K562 (cell line): ENCODE data around the gene SND1. TPM values are rescaled to one million over a fixed set of nuclear protein-coding genes. Genes with fewer than 3 reads are reported as not detected.
A peak's percentile ranks its signal among the peaks of the same experiment; 100 is the strongest.

ENCODE experiments used
- CBX2 ChIP-seq: fragments of 200-600 bp; sonication (generic); IDR thresholded peaks from one replicate; pipeline ENCODE4 v1.6.1; 2012; ENCODE audit warnings: mild to moderate bottlenecking, low read length, inconsistent platforms; ENCODE audit not compliant: insufficient read depth, poor library complexity, severe bottlenecking
- GATA2 ChIP-seq: sonication (generic); formaldehyde crosslinking; IDR thresholded peaks from 2 replicates; pipeline ENCODE4 v1.4.0; 2020; ENCODE audit warnings: mild to moderate bottlenecking, missing genetic modification reagents
- HMGN3 ChIP-seq: IDR thresholded peaks from 2 replicates; pipeline ENCODE4 v1.6.1; 2011; ENCODE audit warnings: borderline replicate concordance, low read depth, mild to moderate bottlenecking, mixed read lengths, low read length; ENCODE audit not compliant: insufficient read length; ENCODE audit errors: extremely low read depth
- ZNF24 ChIP-seq: fragments of 450-650 bp; IDR thresholded peaks from 2 replicates; pipeline ENCODE4 v1.6.1; 2016
- ZNF778 ChIP-seq: fragments of 450-650 bp; formaldehyde crosslinking; IDR thresholded peaks from 2 replicates; pipeline ENCODE4 v1.4.0; 2020; ENCODE audit warnings: mild to moderate bottlenecking, moderate library complexity
- polyA plus RNA-seq, 8 experiments: library from polyadenylated mRNA; depleted of rRNA in 4 of 8; stranded (reverse) in 5 of 8; unstranded in 3 of 8; fragments of >200 nt; fragmentation: Nextera tagmentation in 2 of 8; fragmentation: Illumina TruSeq in 1 of 8; extraction: Ambion mirVana in 2 of 8; extraction: Trizol in 1 of 8; gene quantifications; 2 replicates each; pipeline versions ENCODE4 v1.2.1 to v1.2.3, GENCODE V29; 2011 to 2014; ENCODE audit warnings: inconsistent platforms in 1 of 8, missing spikeins in 1 of 8
- total RNA-seq, 7 experiments: library from RNA; depleted of rRNA in 6 of 7; stranded (reverse); fragments of >200 nt in 6 of 7; fragmentation: Illumina TruSeq in 2 of 7; extraction: Trizol in 2 of 7; gene quantifications; 2 replicates each; pipeline versions ENCODE4 v1.2.1 to v1.2.3, GENCODE V29; 2011 to 2021; ENCODE audit warnings: low replicate concordance in 1 of 7
- TF ChIP-seq, protein P1 (sequence below): sonication (generic); formaldehyde crosslinking; IDR thresholded peaks from 2 replicates; pipeline ENCODE4 v1.8.0; 2023; ENCODE audit warnings: mild to moderate bottlenecking, missing genetic modification reagents
- TF ChIP-seq, protein P2 (sequence below): fragments of 450-650 bp; IDR thresholded peaks from 2 replicates; pipeline ENCODE4 v1.6.1; 2017; ENCODE audit warnings: antibody characterized with exemption
- TF ChIP-seq, protein P3 (sequence below): fragments of 450-650 bp; IDR thresholded peaks from 2 replicates; pipeline ENCODE4 v1.6.1; 2016; ENCODE audit warnings: mild to moderate bottlenecking
- TF ChIP-seq, protein P4 (sequence below): fragments of 450-650 bp; formaldehyde crosslinking; IDR thresholded peaks from 2 replicates; pipeline ENCODE4 v1.4.0; 2020; ENCODE audit warnings: mild to moderate bottlenecking, mixed read lengths
- TF ChIP-seq, protein P5 (sequence below), 3 experiments: fragments of 200-800 bp in 1 of 3; fragments of 250-450 bp in 1 of 3; fragments of 450-650 bp in 1 of 3; sonication (Bioruptor Pico) in 1 of 3; sonication (Bioruptor generic) in 1 of 3; formaldehyde crosslinking in 1 of 3; IDR thresholded peaks; 2 replicates each; pipeline versions ENCODE4 v1.6.1 to v1.8.0; 2016 to 2022; ENCODE audit warnings: mild to moderate bottlenecking in 2 of 3, missing genetic modification characterization in 2 of 3, missing compliant biosample characterization in 1 of 3, moderate library complexity in 1 of 3

SND1 gene
- total and polyA plus RNA-seq, 9 of the 15 experiments (the other 6 are each of a cell fraction or from before 2014, with no cell fraction given) = 46.5 to 307 (median 191) TPM

DNA sequence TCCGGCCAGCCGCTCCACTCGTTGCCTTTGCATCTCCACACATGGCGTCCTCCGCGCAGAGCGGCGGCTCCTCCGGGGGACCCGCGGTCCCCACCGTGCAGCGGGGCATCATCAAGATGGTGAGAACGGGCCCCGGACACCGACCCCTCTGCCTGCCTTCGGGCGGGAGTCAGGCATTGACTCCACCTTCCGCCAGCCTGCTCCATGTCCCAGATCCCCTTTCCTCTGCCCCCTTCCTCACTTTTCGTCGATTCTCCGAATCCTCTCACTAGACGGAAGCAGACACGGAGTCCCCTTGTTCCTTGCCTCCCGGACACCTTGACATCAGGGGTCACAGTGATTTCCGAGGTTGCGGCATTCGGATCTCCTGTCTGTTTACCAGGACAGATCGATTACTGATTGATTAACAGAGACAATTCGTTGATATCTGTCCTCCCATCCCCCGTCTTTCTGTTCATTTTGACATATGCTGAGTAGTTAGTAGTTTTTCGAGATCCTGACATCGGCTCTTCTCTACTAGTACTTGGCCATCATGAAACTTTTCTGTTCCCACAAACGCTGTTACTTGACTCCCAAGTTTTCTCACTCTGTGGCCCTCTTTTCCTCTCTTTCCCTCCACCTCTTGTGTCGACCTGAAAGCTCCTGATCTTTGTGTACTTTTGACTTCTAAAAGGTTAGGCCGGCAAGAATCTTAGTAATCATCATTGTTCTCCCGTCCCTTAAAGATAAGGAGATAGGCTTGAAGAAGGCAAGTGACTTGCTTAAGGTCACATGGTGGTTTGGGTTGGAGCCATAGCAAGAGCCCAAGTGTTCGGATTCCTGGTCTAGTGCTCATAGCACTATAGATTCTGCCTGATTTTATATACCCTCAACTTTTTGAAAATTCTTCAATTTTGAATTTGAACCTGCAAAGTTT is 597 bp downstream of the SND1 start (continued):
- TF ChIP-seq, protein P1, sequence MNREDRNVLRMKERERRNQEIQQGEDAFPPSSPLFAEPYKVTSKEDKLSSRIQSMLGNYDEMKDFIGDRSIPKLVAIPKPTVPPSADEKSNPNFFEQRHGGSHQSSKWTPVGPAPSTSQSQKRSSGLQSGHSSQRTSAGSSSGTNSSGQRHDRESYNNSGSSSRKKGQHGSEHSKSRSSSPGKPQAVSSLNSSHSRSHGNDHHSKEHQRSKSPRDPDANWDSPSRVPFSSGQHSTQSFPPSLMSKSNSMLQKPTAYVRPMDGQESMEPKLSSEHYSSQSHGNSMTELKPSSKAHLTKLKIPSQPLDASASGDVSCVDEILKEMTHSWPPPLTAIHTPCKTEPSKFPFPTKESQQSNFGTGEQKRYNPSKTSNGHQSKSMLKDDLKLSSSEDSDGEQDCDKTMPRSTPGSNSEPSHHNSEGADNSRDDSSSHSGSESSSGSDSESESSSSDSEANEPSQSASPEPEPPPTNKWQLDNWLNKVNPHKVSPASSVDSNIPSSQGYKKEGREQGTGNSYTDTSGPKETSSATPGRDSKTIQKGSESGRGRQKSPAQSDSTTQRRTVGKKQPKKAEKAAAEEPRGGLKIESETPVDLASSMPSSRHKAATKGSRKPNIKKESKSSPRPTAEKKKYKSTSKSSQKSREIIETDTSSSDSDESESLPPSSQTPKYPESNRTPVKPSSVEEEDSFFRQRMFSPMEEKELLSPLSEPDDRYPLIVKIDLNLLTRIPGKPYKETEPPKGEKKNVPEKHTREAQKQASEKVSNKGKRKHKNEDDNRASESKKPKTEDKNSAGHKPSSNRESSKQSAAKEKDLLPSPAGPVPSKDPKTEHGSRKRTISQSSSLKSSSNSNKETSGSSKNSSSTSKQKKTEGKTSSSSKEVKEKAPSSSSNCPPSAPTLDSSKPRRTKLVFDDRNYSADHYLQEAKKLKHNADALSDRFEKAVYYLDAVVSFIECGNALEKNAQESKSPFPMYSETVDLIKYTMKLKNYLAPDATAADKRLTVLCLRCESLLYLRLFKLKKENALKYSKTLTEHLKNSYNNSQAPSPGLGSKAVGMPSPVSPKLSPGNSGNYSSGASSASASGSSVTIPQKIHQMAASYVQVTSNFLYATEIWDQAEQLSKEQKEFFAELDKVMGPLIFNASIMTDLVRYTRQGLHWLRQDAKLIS (CRISPR knock-in tag) = peak; percentile 12
- TF ChIP-seq, protein P2, sequence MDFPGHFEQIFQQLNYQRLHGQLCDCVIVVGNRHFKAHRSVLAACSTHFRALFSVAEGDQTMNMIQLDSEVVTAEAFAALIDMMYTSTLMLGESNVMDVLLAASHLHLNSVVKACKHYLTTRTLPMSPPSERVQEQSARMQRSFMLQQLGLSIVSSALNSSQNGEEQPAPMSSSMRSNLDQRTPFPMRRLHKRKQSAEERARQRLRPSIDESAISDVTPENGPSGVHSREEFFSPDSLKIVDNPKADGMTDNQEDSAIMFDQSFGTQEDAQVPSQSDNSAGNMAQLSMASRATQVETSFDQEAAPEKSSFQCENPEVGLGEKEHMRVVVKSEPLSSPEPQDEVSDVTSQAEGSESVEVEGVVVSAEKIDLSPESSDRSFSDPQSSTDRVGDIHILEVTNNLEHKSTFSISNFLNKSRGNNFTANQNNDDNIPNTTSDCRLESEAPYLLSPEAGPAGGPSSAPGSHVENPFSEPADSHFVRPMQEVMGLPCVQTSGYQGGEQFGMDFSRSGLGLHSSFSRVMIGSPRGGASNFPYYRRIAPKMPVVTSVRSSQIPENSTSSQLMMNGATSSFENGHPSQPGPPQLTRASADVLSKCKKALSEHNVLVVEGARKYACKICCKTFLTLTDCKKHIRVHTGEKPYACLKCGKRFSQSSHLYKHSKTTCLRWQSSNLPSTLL = 0 out of 2 replicates have a peak, but pooled peaks have one; percentile 13
- TF ChIP-seq GATA2 (CRISPR knock-in tag) = peak; percentile 72
- no peak for TF ChIP-seq ZNF778 (CRISPR knock-in tag)
- TF ChIP-seq ZNF24 = 0 out of 2 replicates have a peak, but pooled peaks have one; percentile 41
- TF ChIP-seq, protein P3, sequence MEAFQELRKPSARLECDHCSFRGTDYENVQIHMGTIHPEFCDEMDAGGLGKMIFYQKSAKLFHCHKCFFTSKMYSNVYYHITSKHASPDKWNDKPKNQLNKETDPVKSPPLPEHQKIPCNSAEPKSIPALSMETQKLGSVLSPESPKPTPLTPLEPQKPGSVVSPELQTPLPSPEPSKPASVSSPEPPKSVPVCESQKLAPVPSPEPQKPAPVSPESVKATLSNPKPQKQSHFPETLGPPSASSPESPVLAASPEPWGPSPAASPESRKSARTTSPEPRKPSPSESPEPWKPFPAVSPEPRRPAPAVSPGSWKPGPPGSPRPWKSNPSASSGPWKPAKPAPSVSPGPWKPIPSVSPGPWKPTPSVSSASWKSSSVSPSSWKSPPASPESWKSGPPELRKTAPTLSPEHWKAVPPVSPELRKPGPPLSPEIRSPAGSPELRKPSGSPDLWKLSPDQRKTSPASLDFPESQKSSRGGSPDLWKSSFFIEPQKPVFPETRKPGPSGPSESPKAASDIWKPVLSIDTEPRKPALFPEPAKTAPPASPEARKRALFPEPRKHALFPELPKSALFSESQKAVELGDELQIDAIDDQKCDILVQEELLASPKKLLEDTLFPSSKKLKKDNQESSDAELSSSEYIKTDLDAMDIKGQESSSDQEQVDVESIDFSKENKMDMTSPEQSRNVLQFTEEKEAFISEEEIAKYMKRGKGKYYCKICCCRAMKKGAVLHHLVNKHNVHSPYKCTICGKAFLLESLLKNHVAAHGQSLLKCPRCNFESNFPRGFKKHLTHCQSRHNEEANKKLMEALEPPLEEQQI = no peak
- no peak for TF ChIP-seq CBX2
- TF ChIP-seq HMGN3 = no peak
- TF ChIP-seq, protein P4, sequence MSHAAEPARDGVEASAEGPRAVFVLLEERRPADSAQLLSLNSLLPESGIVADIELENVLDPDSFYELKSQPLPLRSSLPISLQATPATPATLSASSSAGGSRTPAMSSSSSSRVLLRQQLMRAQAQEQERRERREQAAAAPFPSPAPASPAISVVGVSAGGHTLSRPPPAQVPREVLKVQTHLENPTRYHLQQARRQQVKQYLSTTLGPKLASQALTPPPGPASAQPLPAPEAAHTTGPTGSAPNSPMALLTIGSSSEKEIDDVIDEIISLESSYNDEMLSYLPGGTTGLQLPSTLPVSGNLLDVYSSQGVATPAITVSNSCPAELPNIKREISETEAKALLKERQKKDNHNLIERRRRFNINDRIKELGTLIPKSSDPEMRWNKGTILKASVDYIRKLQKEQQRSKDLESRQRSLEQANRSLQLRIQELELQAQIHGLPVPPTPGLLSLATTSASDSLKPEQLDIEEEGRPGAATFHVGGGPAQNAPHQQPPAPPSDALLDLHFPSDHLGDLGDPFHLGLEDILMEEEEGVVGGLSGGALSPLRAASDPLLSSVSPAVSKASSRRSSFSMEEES = 0 out of 2 replicates have a peak, but pooled peaks have one; percentile 12
- TF ChIP-seq, protein P5, sequence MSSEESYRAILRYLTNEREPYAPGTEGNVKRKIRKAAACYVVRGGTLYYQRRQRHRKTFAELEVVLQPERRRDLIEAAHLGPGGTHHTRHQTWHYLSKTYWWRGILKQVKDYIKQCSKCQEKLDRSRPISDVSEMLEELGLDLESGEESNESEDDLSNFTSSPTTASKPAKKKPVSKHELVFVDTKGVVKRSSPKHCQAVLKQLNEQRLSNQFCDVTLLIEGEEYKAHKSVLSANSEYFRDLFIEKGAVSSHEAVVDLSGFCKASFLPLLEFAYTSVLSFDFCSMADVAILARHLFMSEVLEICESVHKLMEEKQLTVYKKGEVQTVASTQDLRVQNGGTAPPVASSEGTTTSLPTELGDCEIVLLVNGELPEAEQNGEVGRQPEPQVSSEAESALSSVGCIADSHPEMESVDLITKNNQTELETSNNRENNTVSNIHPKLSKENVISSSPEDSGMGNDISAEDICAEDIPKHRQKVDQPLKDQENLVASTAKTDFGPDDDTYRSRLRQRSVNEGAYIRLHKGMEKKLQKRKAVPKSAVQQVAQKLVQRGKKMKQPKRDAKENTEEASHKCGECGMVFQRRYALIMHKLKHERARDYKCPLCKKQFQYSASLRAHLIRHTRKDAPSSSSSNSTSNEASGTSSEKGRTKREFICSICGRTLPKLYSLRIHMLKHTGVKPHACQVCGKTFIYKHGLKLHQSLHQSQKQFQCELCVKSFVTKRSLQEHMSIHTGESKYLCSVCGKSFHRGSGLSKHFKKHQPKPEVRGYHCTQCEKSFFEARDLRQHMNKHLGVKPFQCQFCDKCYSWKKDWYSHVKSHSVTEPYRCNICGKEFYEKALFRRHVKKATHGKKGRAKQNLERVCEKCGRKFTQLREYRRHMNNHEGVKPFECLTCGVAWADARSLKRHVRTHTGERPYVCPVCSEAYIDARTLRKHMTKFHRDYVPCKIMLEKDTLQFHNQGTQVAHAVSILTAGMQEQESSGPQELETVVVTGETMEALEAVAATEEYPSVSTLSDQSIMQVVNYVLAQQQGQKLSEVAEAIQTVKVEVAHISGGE (CRISPR knock-in tag; IDR thresholded peaks at IDR 0.05) = peak in 1 of 3 experiments; percentile 43; a peak in 2 of 6 replicates
